AG10803 (cell line): ENCODE data around the gene SOX15.
"Not testable (repeated sequence)": the region's sequence is repeated elsewhere in the genome, so short reads cannot be mapped to it uniquely, and the experiment has no call there.

Experiments used
- DNase-seq: peaks from one replicate; pipeline ENCODE4 v3.0.0; 2010; ENCODE audit warnings: low read depth
- H3K4me3 ChIP-seq: 2 replicates; pipeline ENCODE4 v1.5.1; 2011; ENCODE audit warnings: mild to moderate bottlenecking, low read length, control low read depth
- CTCF ChIP-seq: conservative IDR thresholded peaks from 2 replicates; pipeline ENCODE4 v1.5.1; 2011; ENCODE audit warnings: mild to moderate bottlenecking, low read length, control low read depth, inconsistent platforms

SOX15 gene

DNA sequence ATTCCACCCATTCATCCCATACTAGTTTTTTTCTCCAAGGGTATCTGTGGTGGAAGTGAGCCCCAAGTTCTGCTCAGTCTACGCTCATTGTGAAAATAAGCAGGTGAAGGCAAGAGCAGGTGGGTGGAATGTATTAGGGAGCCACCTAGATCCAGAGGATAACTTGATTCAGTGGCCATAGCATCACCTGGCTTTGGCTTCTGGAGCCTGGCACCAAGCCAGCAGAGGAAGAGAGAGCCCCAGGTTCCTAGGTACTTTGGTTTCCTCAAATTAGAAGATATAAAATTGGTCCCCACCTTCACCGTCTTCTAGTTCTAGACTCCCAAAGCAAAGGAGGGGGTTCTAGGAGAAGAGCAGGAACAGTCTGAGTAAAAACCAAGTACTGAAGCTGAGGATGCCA is 20.7 kb upstream of the SOX15 start:
- DNase-seq, result no peak
- no peak overlapping the region for H3K4me3 ChIP-seq
- no peak for TF ChIP-seq CTCF

DNA sequence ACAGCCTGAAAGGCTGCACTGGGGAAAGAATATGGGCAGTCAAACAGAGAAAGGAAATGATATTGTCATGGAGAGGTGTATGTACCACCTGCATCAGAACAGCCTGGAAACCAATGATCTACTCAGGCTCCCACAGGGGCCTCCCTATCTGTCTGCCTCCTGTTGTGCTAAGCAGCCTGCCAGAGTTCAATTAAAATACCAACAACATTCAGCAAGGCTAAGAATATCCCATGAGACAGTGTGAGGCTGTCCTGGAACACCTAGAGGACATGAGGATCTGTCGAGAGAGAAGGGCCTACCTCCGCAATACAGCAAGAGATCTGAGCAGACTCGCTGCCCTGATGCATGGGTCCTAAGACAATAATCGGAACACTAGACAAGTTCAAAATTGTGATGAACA is 16.4 kb upstream of the SOX15 start:
- no peak for TF ChIP-seq CTCF
- no peak overlapping the region for H3K4me3 ChIP-seq
- no peak for DNase-seq

- DNase-seq, H3K4me3 ChIP-seq: not testable (repeated sequence)
These were observed 7.7 kb upstream of the SOX15 start for GRCh38 chr17:7597561-7597960.

- no peak for DNase-seq
- H3K4me3 ChIP-seq, result no peak overlapping the region
- TF ChIP-seq CTCF, result no peak
These were observed 3.4 kb upstream of the SOX15 start for GRCh38 chr17:7593296-7593695.

DNA sequence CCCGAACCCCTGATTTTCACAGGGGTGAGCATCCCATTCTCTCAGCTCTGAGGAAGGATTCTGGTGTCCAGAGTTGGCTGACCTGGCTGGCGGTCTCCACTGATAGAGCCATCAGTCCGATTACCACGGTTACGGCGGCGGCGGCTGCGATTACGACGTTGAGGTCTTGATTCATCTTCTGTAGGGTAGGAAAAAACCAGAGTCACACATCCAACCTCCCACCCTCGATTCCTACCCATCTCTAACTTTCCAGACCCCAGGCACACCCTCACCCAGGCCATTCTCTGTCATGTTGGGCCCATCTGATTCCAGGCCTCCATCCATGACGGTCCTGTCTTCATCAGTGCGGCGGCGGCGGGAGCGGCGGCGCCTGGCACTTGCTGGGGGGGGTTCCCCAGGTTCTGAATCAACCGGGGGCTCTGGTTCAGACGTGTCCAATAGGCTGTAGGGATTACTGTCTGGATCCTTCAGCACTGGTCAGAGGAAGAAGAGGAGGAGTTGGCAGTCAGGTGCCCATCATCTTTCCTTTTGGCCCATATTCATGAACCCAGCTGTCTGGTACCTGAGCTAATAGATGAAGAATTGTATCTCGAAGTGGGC is 2.6 kb upstream of the SOX15 start:
- DNase-seq, result no peak
- no peak for TF ChIP-seq CTCF
- no peak overlapping the region for H3K4me3 ChIP-seq

GRCh38 chr17:7591596-7591995 is 1.7 kb upstream of the SOX15 start:
- no peak overlapping the region for H3K4me3 ChIP-seq
- DNase-seq, result no peak
- no peak for TF ChIP-seq CTCF

DNA sequence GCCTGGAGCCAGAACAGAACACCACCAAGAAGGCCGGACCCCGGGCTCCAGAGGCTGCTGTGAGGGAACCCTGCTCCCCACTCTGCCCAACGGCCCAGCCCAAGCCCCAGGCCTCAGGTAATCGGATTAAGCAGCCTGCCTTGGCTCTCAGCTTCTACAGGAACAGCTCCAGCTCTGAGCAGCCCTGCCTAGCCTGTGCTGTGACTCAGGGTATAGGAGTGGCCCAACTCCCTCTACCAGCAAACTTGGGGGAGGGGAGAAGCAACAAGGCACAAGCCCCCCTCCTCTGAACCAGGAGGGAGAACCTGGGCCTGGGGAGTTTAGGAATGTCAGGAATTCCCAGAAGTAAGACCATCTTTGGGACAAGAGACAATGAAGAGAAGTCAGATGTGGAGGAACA is 849 bp upstream of the SOX15 start:
- peak; percentile 36 for DNase-seq
- no peak overlapping the region for H3K4me3 ChIP-seq
- no peak for TF ChIP-seq CTCF
